A673 (cell line): ENCODE data around the gene TTLL4. TPM values are rescaled to one million over a fixed set of nuclear protein-coding genes. Genes with fewer than 3 reads are reported as not detected.

Experiments used
- BruUV-seq: library from RNA; stranded (reverse); fragments of 400-500 nt; replicated peaks from 2 replicates; lab custom pipeline; 2021; lab: Mats Ljungman, UMichigan
- CTCF ChIA-PET: fragments of 300-600 bp; sonication (Branson Sonifier 250); formaldehyde crosslinking; loops from one replicate; lab custom pipeline; 2022; ENCODE audit warnings: antibody characterized with exemption; lab: Charles Lee
- POLR2A ChIA-PET: fragments of 300-600 bp; sonication (Branson Sonifier 250); formaldehyde crosslinking; loops from one replicate; lab custom pipeline; 2022; ENCODE audit warnings: antibody characterized with exemption; ENCODE audit not compliant: low non-redundant PET; lab: Charles Lee
- DNase-seq: peaks from one replicate; pipeline ENCODE4 v3.0.0-alpha.2; 2015; ENCODE audit warnings: low spot score
- H3K27ac ChIP-seq: fragments of 200-600 bp; sonication (generic); 2 replicates; pipeline ENCODE4 v1.5.1; 2016; ENCODE audit warnings: mixed run types, low read depth, mild to moderate bottlenecking, mixed read lengths, antibody characterized with exemption, low read length; ENCODE audit not compliant: poor library complexity, severe bottlenecking
- H3K27me3 ChIP-seq: fragments of 200-600 bp; sonication (generic); replicated peaks from 2 replicates; pipeline ENCODE4 v1.6.1; 2017; ENCODE audit warnings: mixed run types, low read depth, mild to moderate bottlenecking, mixed read lengths, antibody characterized with exemption, low read length; ENCODE audit not compliant: insufficient read depth, poor library complexity
- H3K36me3 ChIP-seq: fragments of 200-600 bp; sonication (generic); 2 replicates; pipeline ENCODE4 v1.6.1; 2016; ENCODE audit warnings: mixed run types, mild to moderate bottlenecking, mixed read lengths, antibody characterized with exemption, low read length; ENCODE audit not compliant: insufficient read depth, poor library complexity, severe bottlenecking
- H3K4me1 ChIP-seq: fragments of 200-600 bp; sonication (generic); 2 replicates; pipeline ENCODE4 v1.6.1; 2017; ENCODE audit warnings: mixed run types, mild to moderate bottlenecking, mixed read lengths, antibody characterized with exemption, low read length; ENCODE audit not compliant: insufficient read depth, poor library complexity, severe bottlenecking
- H3K4me3 ChIP-seq: fragments of 200-600 bp; sonication (generic); 2 replicates; pipeline ENCODE4 v1.5.1; 2016; ENCODE audit warnings: low read depth, mixed run types, mild to moderate bottlenecking, mixed read lengths, low read length; ENCODE audit not compliant: poor library complexity, severe bottlenecking
- H3K9me3 ChIP-seq: fragments of 200-600 bp; sonication (generic); 2 replicates; pipeline ENCODE4 v1.6.1; 2016; ENCODE audit warnings: mixed run types, low read depth, mild to moderate bottlenecking, mixed read lengths, antibody characterized with exemption, low read length; ENCODE audit not compliant: poor library complexity, severe bottlenecking
- CTCF ChIP-seq: fragments of 300-800, 200-600 bp; sonication (generic); conservative IDR thresholded peaks from 2 replicates; pipeline ENCODE4 v1.5.1; 2017; ENCODE audit warnings: low read depth, mild to moderate bottlenecking, antibody characterized with exemption, low read length, moderate library complexity, mixed read lengths
- EZH2 ChIP-seq: fragments of 200-600 bp; sonication (generic); IDR thresholded peaks from 2 replicates; pipeline ENCODE4 v1.6.1; 2017; ENCODE audit warnings: borderline replicate concordance, low read depth, mild to moderate bottlenecking, mixed read lengths, antibody characterized with exemption, low read length; ENCODE audit not compliant: poor library complexity, severe bottlenecking
- intact Hi-C: fragments of 100-400 bp; cut with micrococcal nuclease; formaldehyde crosslinking; loops from one replicate; pipeline ENCODE4 v1.10.0; 2022; ENCODE audit not compliant: unreplicated experiment
- total RNA-seq: library from RNA; stranded (reverse); gene quantifications from 2 replicates; pipeline ENCODE4 v1.2.3, GENCODE V29; 2021

TTLL4 gene
- total RNA-seq, 1 experiment from 2014 or later = 100 TPM

- H3K4me3 ChIP-seq = no peak overlapping the region
- BruUV-seq = no TSS peak
- TF ChIP-seq CTCF (no peak), EZH2 (no peak)
- H3K9me3 ChIP-seq = no peaks in the 10 kb centered on the region
- H3K27me3 ChIP-seq = peaks cover 16% of the 10 kb centered on the region
- ChIA-PET POLR2A (no interaction called here), CTCF (no interaction called here)
- no peak for DNase-seq
- H3K27ac ChIP-seq = no peak overlapping the region
- no peaks in the 10 kb centered on the region for H3K36me3 ChIP-seq
- H3K4me1 ChIP-seq = no peaks in the 10 kb centered on the region
- intact Hi-C loops = no loop called here
Measured at GRCh38 chr2:218780046-218780445, 69.4 kb downstream of the TTLL4 start.

- CTCF ChIA-PET = no interaction called here
- DNase-seq = no peak
- no peak overlapping the region for H3K27ac ChIP-seq
- no peak for TF ChIP-seq CTCF
- peak; percentile 39 for TF ChIP-seq EZH2
- no peaks in the 10 kb centered on the region for H3K9me3 ChIP-seq
- BruUV-seq = no TSS peak
- no peaks in the 10 kb centered on the region for H3K4me1 ChIP-seq
- H3K36me3 ChIP-seq = no peaks in the 10 kb centered on the region
- POLR2A ChIA-PET = no interaction called here
- peak overlapping the region; percentile 27 for H3K4me3 ChIP-seq
- intact Hi-C loops = no loop called here
- peaks cover 16% of the 10 kb centered on the region for H3K27me3 ChIP-seq
Measured at GRCh38 chr2:218780851-218781690, 70.4 kb downstream of the TTLL4 start.

- no peak for DNase-seq
- H3K4me3 ChIP-seq = peak within 1 kb of the TSS; percentile 27
Measured at GRCh38 chr2:218781691-218782527, 71.3 kb downstream of the TTLL4 start, which contains the start of gene CYP27A1. CYP27A1 (plus strand) TSS chr2:218782147; CDS start chr2:218782183, 36 bp downstream.

More at GRCh38 chr2:218781691-218782527, 71.3 kb downstream of the TTLL4 start, which contains the start of gene CYP27A1:
- H3K4me1 ChIP-seq = no peaks in the 10 kb centered on the region
- H3K27ac ChIP-seq = no peak within 1 kb of the TSS
- no peaks in the 10 kb centered on the region for H3K9me3 ChIP-seq
- no TSS peak for BruUV-seq
- intact Hi-C loops = no loop called here
- TF ChIP-seq CTCF (no peak), EZH2 (no peak)
- H3K27me3 ChIP-seq = peaks cover 16% of the 10 kb centered on the region
- ChIA-PET POLR2A (no interaction called here), CTCF (no interaction called here)
- H3K36me3 ChIP-seq = no peaks in the 10 kb centered on the region
